Thyroid gland (tissue), 4 donors: ENCODE measurements around the gene ZNF382. TPM values are rescaled to one million over a fixed set of nuclear protein-coding genes. Genes with fewer than 3 reads are reported as not detected.

Experiments used
- DNase-seq, 2 donors: peaks; one replicate each; pipeline ENCODE4 v3.0.0-alpha.2; 2019
- H3K27ac ChIP-seq, 3 donors: fragments of 200-600 bp; sonication (generic); 1 replicate in 2 of 3; 2 replicates in 1 of 3; pipeline ENCODE4 v1.5.1; 2016 to 2019; ENCODE audit warnings: mild to moderate bottlenecking in 1 of 3, moderate library complexity in 1 of 3
- H3K27me3 ChIP-seq: fragments of 200-600 bp; sonication (generic); one replicate; pipeline ENCODE4 v1.5.1; 2019
- H3K36me3 ChIP-seq, 2 donors: fragments of 200-600 bp; sonication (generic); one replicate each; pipeline ENCODE4 v1.5.1; 2016 to 2019
- H3K4me1 ChIP-seq, 2 donors: fragments of 200-600 bp; sonication (generic); one replicate each; pipeline ENCODE4 v1.5.1; 2017 to 2019
- H3K4me3 ChIP-seq, 3 donors: fragments of 200-600 bp; sonication (generic); replicated peaks in 1 of 3; 1 replicate in 2 of 3; 2 replicates in 1 of 3; pipeline ENCODE4 v1.5.1; 2016; ENCODE audit warnings: mild to moderate bottlenecking in 1 of 3
- H3K9me3 ChIP-seq: fragments of 200-600 bp; sonication (generic); one replicate; pipeline ENCODE4 v1.5.1; 2017
- CTCF ChIP-seq, 6 experiments: fragments of 200-600 bp in 3 of 6; fragments of 450-650 bp in 3 of 6; sonication (generic) in 3 of 6; IDR thresholded peaks; one replicate each; pipeline ENCODE4 v1.5.1; 2016 to 2019; ENCODE audit warnings: antibody characterized with exemption in 6 of 6, mild to moderate bottlenecking in 2 of 6, inconsistent platforms in 1 of 6, moderate library complexity in 1 of 6
- POLR2A ChIP-seq, 2 donors: fragments of 450-650 bp; IDR thresholded peaks; one replicate each; pipeline ENCODE4 v1.6.1; 2017; ENCODE audit warnings: antibody characterized with exemption in 2 of 2, mild to moderate bottlenecking in 2 of 2, moderate library complexity in 1 of 2
- WGBS, 2 donors: methylation state at CpG; one replicate each; pipeline ENCODE4 v1.1.5; 2017; 5-methylcytosine and 5-hydroxymethylcytosine counted together
- intact Hi-C: fragments of 100-400 bp; cut with DNase I; formaldehyde crosslinking; loops from one replicate; pipeline ENCODE4 v1.15.1; 2023
- total RNA-seq, 4 donors: library from RNA; depleted of rRNA; stranded (reverse); fragments of >200 nt; gene quantifications; one replicate each; pipeline ENCODE4 v1.2.3, GENCODE V29; 2016

The ZNF382 gene
- total RNA-seq, 4 donors from 2014 or later: 11.3 to 30.5 (median 19.0) TPM

GRCh38 chr19:36674201-36674600, 69.1 kb downstream of the ZNF382 start:
- TF ChIP-seq POLR2A (IDR thresholded peaks at IDR 0.05) (no peak), CTCF (IDR thresholded peaks at IDR 0.05) (no peak)
- WGBS, 2 donors: 91 to 99% methylated on average over 2 of the region's 2 CpGs
- no peaks in the 10 kb centered on the region for H3K4me1 ChIP-seq
- H3K27ac ChIP-seq: no peak overlapping the region
- no peaks in the 10 kb centered on the region for H3K27me3 ChIP-seq
- intact Hi-C loops: no loop called here
- H3K9me3 ChIP-seq: no peaks in the 10 kb centered on the region
- no peak overlapping the region for H3K4me3 ChIP-seq
- peaks cover 4 to 6% of the 10 kb centered on the region in 2 donors for H3K36me3 ChIP-seq
- no peak for DNase-seq

- H3K27ac ChIP-seq: no peak overlapping the region
- H3K4me3 ChIP-seq: no peak overlapping the region
- no peak for DNase-seq
- intact Hi-C loops: no loop called here
- TF ChIP-seq POLR2A (IDR thresholded peaks at IDR 0.05): no peak
- no peak for TF ChIP-seq CTCF (IDR thresholded peaks at IDR 0.05)
- no peaks in the 10 kb centered on the region for H3K27me3 ChIP-seq
- no peaks in the 10 kb centered on the region for H3K4me1 ChIP-seq
- H3K9me3 ChIP-seq: no peaks in the 10 kb centered on the region
- peaks cover 10 to 11% of the 10 kb centered on the region in 2 donors for H3K36me3 ChIP-seq
These were observed 74.3 kb downstream of the ZNF382 start for GRCh38 chr19:36679455-36679854.

Other genes starting within 250 kb of the ZNF382 start
- 10 to 100 TPM in 2 of 4 donors, 1 to 10 TPM in 2; 8.6 to 14.9 (median 10.5) TPM for gene ZFP14, start 226.1 kb upstream of the ZNF382 start, total RNA-seq
- 10 to 100 TPM in 1 of 4 donors, 1 to 10 TPM in 3; 8.2 to 11.0 (median 9.1) TPM for gene ZFP82, start 186.7 kb upstream of the ZNF382 start, total RNA-seq
- 10 to 100 TPM; 17.7 to 22.2 (median 18.5) TPM for gene ZNF566, start 115.8 kb upstream of the ZNF382 start, total RNA-seq
- gene ZNF260, start 77.0 kb upstream of the ZNF382 start, total RNA-seq: 10 to 100 TPM; 17.3 to 23.4 (median 17.8) TPM
- gene ZNF529, start 32.0 kb upstream of the ZNF382 start, total RNA-seq: 10 to 100 TPM; 11.4 to 19.5 (median 15.2) TPM
- 10 to 100 TPM; 13.2 to 19.5 (median 16.2) TPM for gene ZNF461, start 61.5 kb downstream of the ZNF382 start, total RNA-seq
- gene ZNF567, start 82.3 kb downstream of the ZNF382 start, total RNA-seq: 10 to 100 TPM in 3 of 4 donors, 1 to 10 TPM in 1; 8.0 to 27.9 (median 14.3) TPM
- gene ZNF850, start 167.5 kb downstream of the ZNF382 start, total RNA-seq: 1 to 10 TPM; 2.4 to 4.8 (median 3.7) TPM
- 10 to 100 TPM in 3 of 4 donors, 1 to 10 TPM in 1; 9.8 to 18.7 (median 14.6) TPM for gene ZNF790, start 233.1 kb downstream of the ZNF382 start, total RNA-seq
- gene ZNF345, start 245.6 kb downstream of the ZNF382 start, total RNA-seq: 10 to 100 TPM in 1 of 4 donors, 1 to 10 TPM in 3; 6.0 to 11.6 (median 8.2) TPM